Retinal pigment epithelial cell (primary cell): ENCODE data around the gene UNC5B.
A peak's percentile ranks its signal among the peaks of the same experiment; 100 is the strongest.

Experiments used
- DNase-seq: peaks from one replicate; pipeline ENCODE4 v3.0.0-alpha.2; 2010; ENCODE audit warnings: low read depth
- H3K4me3 ChIP-seq: 2 replicates; pipeline ENCODE4 v1.5.1; 2011; ENCODE audit warnings: mild to moderate bottlenecking, low read length, control low read depth, moderate library complexity
- CTCF ChIP-seq: conservative IDR thresholded peaks from 2 replicates; pipeline ENCODE4 v1.5.1; 2011; ENCODE audit warnings: low read depth, low read length, control low read depth, inconsistent platforms

UNC5B gene

GRCh38 chr10:71280825-71281224 lies 68.5 kb downstream of the UNC5B start:
- no peak for DNase-seq
- no peak for TF ChIP-seq CTCF
- H3K4me3 ChIP-seq, result no peak overlapping the region

- no peak overlapping the region for H3K4me3 ChIP-seq
- no peak for TF ChIP-seq CTCF
- DNase-seq, result no peak
Observed at GRCh38 chr10:71281646-71282322, 69.4 kb downstream of the UNC5B start.

GRCh38 chr10:71282323-71282680 lies 69.9 kb downstream of the UNC5B start:
- no peak for DNase-seq
- no peak overlapping the region for H3K4me3 ChIP-seq
- TF ChIP-seq CTCF, result no peak

- no peak for DNase-seq
- no peak overlapping the region for H3K4me3 ChIP-seq
Observed at GRCh38 chr10:71283410-71283809, 71.0 kb downstream of the UNC5B start.

GRCh38 chr10:71283876-71284275 lies 71.5 kb downstream of the UNC5B start:
- DNase-seq, result no peak
- H3K4me3 ChIP-seq, result no peak overlapping the region
- no peak for TF ChIP-seq CTCF

More at GRCh38 chr10:71283410-71283809, 71.0 kb downstream of the UNC5B start:
- no peak for TF ChIP-seq CTCF

- TF ChIP-seq CTCF, result no peak
- no peak for DNase-seq
- H3K4me3 ChIP-seq, result no peak overlapping the region
Observed at GRCh38 chr10:71284544-71285179, 72.3 kb downstream of the UNC5B start.

- no peak for DNase-seq
- no peak overlapping the region for H3K4me3 ChIP-seq
- peak; percentile 75 for TF ChIP-seq CTCF
Observed at GRCh38 chr10:71285180-71285545, 72.8 kb downstream of the UNC5B start.
